H9 (cell line): ENCODE measurements around the gene ADAM22. TPM values are rescaled to one million over a fixed set of nuclear protein-coding genes. Genes with fewer than 3 reads are reported as not detected.

Experiments
- DNase-seq: peaks from one replicate; pipeline ENCODE4 v3.0.0-alpha.2; 2017
- H2AFZ ChIP-seq: one replicate; pipeline ENCODE4 v1.6.1; 2013; ENCODE audit warnings: mild to moderate bottlenecking, low read length, control low read depth, moderate library complexity
- H2AK5ac ChIP-seq: 2 replicates; pipeline ENCODE4 v1.6.1; 2013; ENCODE audit warnings: low read length, control low read depth, mixed read lengths; ENCODE audit not compliant: insufficient read length
- H2BK120ac ChIP-seq: one replicate; pipeline ENCODE4 v1.6.1; 2013; ENCODE audit warnings: low read depth, mild to moderate bottlenecking, low read length, control low read depth, inconsistent platforms; ENCODE audit not compliant: poor library complexity, severe bottlenecking
- H2BK12ac ChIP-seq: 2 replicates; pipeline ENCODE4 v1.6.1; 2013; ENCODE audit warnings: low read length, control low read depth, mixed read lengths, low read depth; ENCODE audit not compliant: insufficient read length
- H2BK15ac ChIP-seq: 2 replicates; pipeline ENCODE4 v1.6.1; 2013; ENCODE audit warnings: low read depth, low read length, control low read depth
- H2BK20ac ChIP-seq: one replicate; pipeline ENCODE4 v1.6.1; 2013; ENCODE audit warnings: low read depth, mild to moderate bottlenecking, low read length, control low read depth, inconsistent platforms; ENCODE audit not compliant: poor library complexity, severe bottlenecking
- H2BK5ac ChIP-seq: 2 replicates; pipeline ENCODE4 v1.6.1; 2013; ENCODE audit warnings: low read length, control low read depth, mixed read lengths; ENCODE audit not compliant: insufficient read length
- H3K14ac ChIP-seq: 2 replicates; pipeline ENCODE4 v1.6.1; 2013; ENCODE audit warnings: low read length, control low read depth; ENCODE audit not compliant: insufficient read depth
- H3K18ac ChIP-seq: 2 replicates; pipeline ENCODE4 v1.6.1; 2013; ENCODE audit warnings: low read depth, mild to moderate bottlenecking, mixed read lengths, low read length, control low read depth; ENCODE audit not compliant: insufficient read length
- H3K23ac ChIP-seq: 2 replicates; pipeline ENCODE4 v1.6.1; 2013; ENCODE audit warnings: low read length, control low read depth, mixed read lengths, low read depth; ENCODE audit not compliant: insufficient read length
- H3K23me2 ChIP-seq: 2 replicates; pipeline ENCODE4 v1.6.1; 2013; ENCODE audit warnings: low read depth, mild to moderate bottlenecking, mixed read lengths, low read length, control low read depth; ENCODE audit not compliant: insufficient read length, poor library complexity, severe bottlenecking
- H3K27ac ChIP-seq: 2 replicates; pipeline ENCODE4 v1.5.1; 2013; ENCODE audit warnings: low read length, control low read depth, mixed read lengths, low read depth; ENCODE audit not compliant: insufficient read length
- H3K27me3 ChIP-seq: 2 replicates; pipeline ENCODE4 v1.6.1; 2013; ENCODE audit warnings: low read length, control low read depth, inconsistent platforms; ENCODE audit not compliant: insufficient read depth
- H3K4ac ChIP-seq: 2 replicates; pipeline ENCODE4 v1.6.1; 2013; ENCODE audit warnings: low read depth, mild to moderate bottlenecking, control low read depth, inconsistent platforms, low read length, moderate library complexity
- H3K4me1 ChIP-seq: 2 replicates; pipeline ENCODE4 v1.6.1; 2013; ENCODE audit warnings: low read length, control low read depth, inconsistent platforms; ENCODE audit not compliant: insufficient read depth
- H3K4me2 ChIP-seq: 2 replicates; pipeline ENCODE4 v1.6.1; 2013; ENCODE audit warnings: low read length, control low read depth, mixed read lengths; ENCODE audit not compliant: insufficient read length, insufficient read depth
- H3K56ac ChIP-seq: 2 replicates; pipeline ENCODE4 v1.6.1; 2013; ENCODE audit warnings: low read depth, mild to moderate bottlenecking, mixed read lengths, low read length, control low read depth; ENCODE audit not compliant: insufficient read length
- H3K79me1 ChIP-seq: 2 replicates; pipeline ENCODE4 v1.6.1; 2013; ENCODE audit warnings: low read depth, mild to moderate bottlenecking, moderate library complexity, low read length, control low read depth, inconsistent platforms; ENCODE audit not compliant: insufficient read depth, poor library complexity, severe bottlenecking
- H3K79me2 ChIP-seq: 2 replicates; pipeline ENCODE4 v1.6.1; 2013; ENCODE audit warnings: low read length, control low read depth, inconsistent platforms; ENCODE audit not compliant: insufficient read depth
- H3K9ac ChIP-seq: 2 replicates; pipeline ENCODE4 v1.6.1; 2013; ENCODE audit warnings: low read length, control low read depth, mixed read lengths; ENCODE audit not compliant: insufficient read length; ENCODE audit errors: extremely low read depth
- H3K9me3 ChIP-seq: one replicate; pipeline ENCODE4 v1.6.1; 2013; ENCODE audit warnings: low read depth, low read length, inconsistent platforms; ENCODE audit not compliant: control insufficient read depth
- H3T11ph ChIP-seq: one replicate; pipeline ENCODE4 v1.6.1; 2013; ENCODE audit warnings: mild to moderate bottlenecking, low read length, control low read depth, inconsistent platforms
- H4K20me1 ChIP-seq: one replicate; pipeline ENCODE4 v1.6.1; 2013; ENCODE audit not compliant: control insufficient read depth, insufficient read length, insufficient read depth
- H4K5ac ChIP-seq: 2 replicates; pipeline ENCODE4 v1.6.1; 2013; ENCODE audit warnings: low read depth, mild to moderate bottlenecking, mixed read lengths, low read length, control low read depth; ENCODE audit not compliant: insufficient read length
- H4K8ac ChIP-seq: replicated peaks from 2 replicates; pipeline ENCODE4 v1.6.1; 2013; ENCODE audit warnings: low read length, control low read depth, mixed read lengths, low read depth; ENCODE audit not compliant: insufficient read length
- H4K91ac ChIP-seq: 2 replicates; pipeline ENCODE4 v1.6.1; 2013; ENCODE audit warnings: low read depth, mild to moderate bottlenecking, moderate library complexity, mixed read lengths, low read length, control low read depth; ENCODE audit not compliant: insufficient read length
- H3K27ac Mint-ChIP-seq, 3 experiments: 2 replicates in 2 of 3; 3 replicates in 1 of 3; pipeline ENCODE4 v1.8.0; 2020 to 2021; ENCODE audit warnings: mixed read lengths in 3 of 3, mild to moderate bottlenecking in 1 of 3, moderate library complexity in 1 of 3
- H3K27me3 Mint-ChIP-seq: 2 replicates; pipeline ENCODE4 v1.8.0; 2021; ENCODE audit warnings: low read depth, mild to moderate bottlenecking, moderate library complexity, mixed read lengths
- H3K36me3 Mint-ChIP-seq, 3 experiments: 2 replicates in 2 of 3; 3 replicates in 1 of 3; pipeline ENCODE4 v1.8.0; 2020 to 2021; ENCODE audit warnings: low read depth in 3 of 3, mixed read lengths in 3 of 3; ENCODE audit not compliant: insufficient read depth in 1 of 3
- H3K4me1 Mint-ChIP-seq, 2 experiments: 2 replicates each; pipeline ENCODE4 v1.8.0; 2020; ENCODE audit warnings: mixed read lengths in 2 of 2
- H3K4me3 Mint-ChIP-seq, 2 experiments: 2 replicates in 1 of 2; 3 replicates in 1 of 2; pipeline ENCODE4 v1.8.0; 2020 to 2021; ENCODE audit warnings: mild to moderate bottlenecking in 2 of 2, mixed read lengths in 2 of 2, moderate library complexity in 1 of 2
- H3K9me3 Mint-ChIP-seq, 2 experiments: 2 replicates in 1 of 2; 3 replicates in 1 of 2; pipeline ENCODE4 v1.8.0; 2020; ENCODE audit warnings: mild to moderate bottlenecking in 2 of 2, mixed read lengths in 2 of 2, moderate library complexity in 1 of 2
- CTCF ChIP-seq: fragments of 200-600 bp; sonication (generic); conservative IDR thresholded peaks from 3 replicates; pipeline ENCODE4 v1.8.0; 2021; ENCODE audit warnings: antibody characterized with exemption, mild to moderate bottlenecking
- WGBS: extraction: QIAGEN DNeasy Blood & Tissue Kit; methylation state at CpG from one replicate; pipeline ENCODE4 v1.1.7; 2013; ENCODE audit warnings: missing lambda C conversion rate, low lambda C conversion rate, mixed read lengths; ENCODE audit not compliant: insufficient read length; ENCODE audit errors: extremely low coverage; 5-methylcytosine and 5-hydroxymethylcytosine counted together
- total RNA-seq: library from RNA; stranded (reverse); gene quantifications from 2 replicates; pipeline ENCODE4 v1.2.1, GENCODE V29; 2021

Gene ADAM22
- total RNA-seq, 1 experiment from 2014 or later, result 8.7 TPM

GRCh38 chr7:88075216-88075615, 141.2 kb downstream of the ADAM22 start:
- Mint-ChIP-seq H3K4me3 (no peak overlapping the region), H3K27me3 (no peaks in the 10 kb centered on the region), H3K9me3 (peaks cover 23 to 33% of the 10 kb centered on the region in 2 experiments), H3K36me3 (peaks cover 25 to 38% (median 27%) of the 10 kb centered on the region in 3 experiments), H3K27ac (no peak overlapping the region), H3K4me1 (peaks cover 9 to 12% of the 10 kb centered on the region in 2 experiments)
- Histone ChIP-seq H3K27me3 (no peaks in the 10 kb centered on the region), H4K91ac (no peak overlapping the region), H3K56ac (no peak overlapping the region), H3K79me1 (no peaks in the 10 kb centered on the region), H3K4me1 (peaks cover 2% of the 10 kb centered on the region; the same call in 1 of the 2 replicates), H3K14ac (no peak overlapping the region), H2BK15ac (no peak overlapping the region), H3K79me2 (no peaks in the 10 kb centered on the region), H2BK5ac (no peak overlapping the region), H3T11ph (no peak overlapping the region), H3K23ac (no peak overlapping the region), H3K18ac (no peak overlapping the region), H2BK12ac (no peak overlapping the region), H3K27ac (no peak overlapping the region), H3K4ac (no peak overlapping the region), H4K5ac (no peak overlapping the region), H4K20me1 (no peaks in the 10 kb centered on the region), H2BK120ac (no peak overlapping the region), H2AK5ac (no peak overlapping the region), H2AFZ (no peak overlapping the region), H3K9me3 (no peaks in the 10 kb centered on the region), H3K9ac (no peak overlapping the region), H4K8ac (no peak overlapping the region), H2BK20ac (no peak overlapping the region), H3K4me2 (no peak overlapping the region), H3K23me2 (no peaks in the 10 kb centered on the region)
- no CpG with 5 or more reads among the region's 2 CpGs for WGBS
- no peak for DNase-seq
- TF ChIP-seq CTCF, result no peak
